GM12872 (cell line): ENCODE results near the gene PLEKHG4B.

Source experiments
- TF ChIP-seq, protein P1 (sequence below): IDR thresholded peaks from 3 replicates; pipeline ENCODE4 v1.5.1; 2011; ENCODE audit warnings: low read depth, mild to moderate bottlenecking, low read length, moderate library complexity; ENCODE audit not compliant: insufficient read depth

Gene PLEKHG4B

GRCh38 chr5:91556-92263 lies at the start of gene PLEKHG4B:
Gene PLEKHG4B (plus strand): TSS chr5:92168. CDS start chr5:92232, 64 bp downstream.
- TF ChIP-seq, protein P1, sequence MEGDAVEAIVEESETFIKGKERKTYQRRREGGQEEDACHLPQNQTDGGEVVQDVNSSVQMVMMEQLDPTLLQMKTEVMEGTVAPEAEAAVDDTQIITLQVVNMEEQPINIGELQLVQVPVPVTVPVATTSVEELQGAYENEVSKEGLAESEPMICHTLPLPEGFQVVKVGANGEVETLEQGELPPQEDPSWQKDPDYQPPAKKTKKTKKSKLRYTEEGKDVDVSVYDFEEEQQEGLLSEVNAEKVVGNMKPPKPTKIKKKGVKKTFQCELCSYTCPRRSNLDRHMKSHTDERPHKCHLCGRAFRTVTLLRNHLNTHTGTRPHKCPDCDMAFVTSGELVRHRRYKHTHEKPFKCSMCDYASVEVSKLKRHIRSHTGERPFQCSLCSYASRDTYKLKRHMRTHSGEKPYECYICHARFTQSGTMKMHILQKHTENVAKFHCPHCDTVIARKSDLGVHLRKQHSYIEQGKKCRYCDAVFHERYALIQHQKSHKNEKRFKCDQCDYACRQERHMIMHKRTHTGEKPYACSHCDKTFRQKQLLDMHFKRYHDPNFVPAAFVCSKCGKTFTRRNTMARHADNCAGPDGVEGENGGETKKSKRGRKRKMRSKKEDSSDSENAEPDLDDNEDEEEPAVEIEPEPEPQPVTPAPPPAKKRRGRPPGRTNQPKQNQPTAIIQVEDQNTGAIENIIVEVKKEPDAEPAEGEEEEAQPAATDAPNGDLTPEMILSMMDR: no peak

DNA sequence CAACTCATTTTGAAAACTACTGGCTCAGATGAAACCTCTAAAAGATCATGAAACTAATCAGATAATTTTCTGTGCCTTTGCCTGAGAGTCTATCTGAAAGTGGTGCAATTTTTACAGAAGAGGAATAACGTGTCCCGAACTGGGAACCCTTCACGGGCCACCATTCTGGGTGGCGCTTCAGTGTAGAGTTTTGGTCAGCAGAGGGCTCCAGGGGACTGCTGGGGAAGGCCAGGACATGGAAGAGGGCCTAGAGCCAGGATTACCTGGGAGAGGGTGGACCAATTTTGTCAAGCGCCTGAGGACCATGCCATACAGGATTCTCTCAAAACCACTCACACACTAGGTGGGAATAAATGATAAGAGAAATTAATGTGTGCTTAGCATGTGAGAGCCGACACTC lies 49.7 kb upstream of the PLEKHG4B start:
- TF ChIP-seq, protein P1: no peak

DNA sequence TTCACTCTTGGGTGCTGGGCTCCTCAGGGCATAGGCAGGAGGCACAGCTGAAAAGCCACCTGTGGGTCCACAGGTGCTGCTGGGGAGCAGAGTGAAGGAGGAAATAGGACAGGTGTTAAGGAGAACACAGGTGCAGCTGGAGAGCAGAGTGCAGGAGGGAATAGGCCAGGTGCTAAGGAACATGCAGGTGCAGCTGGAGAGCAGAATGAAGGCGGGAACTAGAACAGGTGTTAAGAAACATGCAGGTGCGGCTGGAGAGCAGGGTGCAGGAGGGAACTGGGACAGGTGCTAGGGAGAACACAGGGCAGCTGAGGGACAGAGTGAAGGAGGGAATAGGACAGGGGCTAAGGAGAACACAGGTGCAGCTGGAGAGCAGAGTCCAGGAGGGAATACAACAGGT lies 43.8 kb upstream of the PLEKHG4B start:
- TF ChIP-seq, protein P1: no peak

GRCh38 chr5:49953-50544 lies 41.9 kb upstream of the PLEKHG4B start:
- TF ChIP-seq, protein P1: no peak

GRCh38 chr5:50724-51499 lies 41.1 kb upstream of the PLEKHG4B start:
- TF ChIP-seq, protein P1: no peak

- TF ChIP-seq, protein P1: no peak
These were observed 40.5 kb upstream of the PLEKHG4B start for GRCh38 chr5:51500-51823.

- TF ChIP-seq, protein P1: no peak
These were observed 38.4 kb upstream of the PLEKHG4B start for GRCh38 chr5:53381-54174.
